ENCODE data around the gene FAM219B.

GRCh38 chr15:74888716-74889115, 17.9 kb downstream of the FAM219B start:
- TF ChIP-seq EZH2 (IDR thresholded peaks at IDR 0.05; ENCODE audit: borderline replicate concordance, low read depth, low read length, severe bottlenecking) = no peak
- no peak for TF ChIP-seq CTCF (IDR thresholded peaks at IDR 0.05; ENCODE audit: borderline replicate concordance, extremely low read depth, low read length, poor library complexity, severe bottlenecking)
